ENCODE results near the gene C2orf49. TPM values are rescaled to one million over a fixed set of nuclear protein-coding genes. Genes with fewer than 3 reads are reported as not detected.
A peak's percentile ranks its signal among the peaks of the same experiment; 100 is the strongest.

C2orf49 gene
- total RNA-seq, 1 donor from 2014 or later, result 19.3 TPM

DNA sequence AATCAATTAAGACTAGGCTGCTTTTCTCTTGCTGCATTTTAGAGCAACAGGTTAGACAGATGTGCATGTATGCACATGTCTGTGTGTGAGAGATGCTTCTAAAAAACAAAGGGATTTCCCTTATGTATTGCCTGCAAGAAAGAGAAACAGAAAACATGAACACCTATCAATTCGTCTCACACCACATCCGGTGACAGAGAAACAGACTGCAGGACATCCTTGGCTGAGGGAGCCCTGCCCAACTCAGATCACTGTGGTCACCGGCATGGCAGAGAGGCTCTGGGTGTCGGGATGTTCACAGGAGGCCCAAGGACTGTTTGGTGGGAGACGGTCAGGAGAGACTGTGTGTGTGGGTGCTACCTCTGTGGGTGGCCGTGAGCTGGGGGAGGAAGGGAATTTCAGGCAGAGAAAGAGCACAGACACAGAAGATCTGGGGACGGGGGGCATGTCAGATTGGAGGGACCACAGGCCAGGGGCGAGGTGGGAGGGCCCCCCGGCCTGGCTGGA lies 36.6 kb downstream of the C2orf49 start:
- DNase-seq (ENCODE audit: extremely low spot score, unreplicated experiment), result no peak

GRCh38 chr2:105375001-105375561 lies 37.7 kb downstream of the C2orf49 start:
- Mint-ChIP-seq H3K4me3 (ENCODE audit: unreplicated experiment) (no peak overlapping the region), H3K9me3 (ENCODE audit: unreplicated experiment) (no peaks in the 10 kb centered on the region), H3K4me1 (ENCODE audit: unreplicated experiment) (peaks cover 81% of the 10 kb centered on the region), H3K27ac (ENCODE audit: unreplicated experiment) (peak overlapping the region; percentile 27), H3K27me3 (ENCODE audit: unreplicated experiment) (no peaks in the 10 kb centered on the region), H3K36me3 (ENCODE audit: unreplicated experiment) (peaks cover 63% of the 10 kb centered on the region)
- DNase-seq (ENCODE audit: extremely low spot score, unreplicated experiment), result no peak
- TF ChIP-seq CTCF (IDR thresholded peaks at IDR 0.05), result no peak

More for the DNA sequence above, 36.6 kb downstream of the C2orf49 start:
- Mint-ChIP-seq H3K27ac (ENCODE audit: unreplicated experiment) (peak overlapping the region; percentile 21), H3K36me3 (ENCODE audit: unreplicated experiment) (peaks cover 62% of the 10 kb centered on the region), H3K27me3 (ENCODE audit: unreplicated experiment) (no peaks in the 10 kb centered on the region), H3K9me3 (ENCODE audit: unreplicated experiment) (no peaks in the 10 kb centered on the region), H3K4me1 (ENCODE audit: unreplicated experiment) (peaks cover 79% of the 10 kb centered on the region), H3K4me3 (ENCODE audit: unreplicated experiment) (no peak overlapping the region)
- no peak for TF ChIP-seq CTCF (IDR thresholded peaks at IDR 0.05)

DNA sequence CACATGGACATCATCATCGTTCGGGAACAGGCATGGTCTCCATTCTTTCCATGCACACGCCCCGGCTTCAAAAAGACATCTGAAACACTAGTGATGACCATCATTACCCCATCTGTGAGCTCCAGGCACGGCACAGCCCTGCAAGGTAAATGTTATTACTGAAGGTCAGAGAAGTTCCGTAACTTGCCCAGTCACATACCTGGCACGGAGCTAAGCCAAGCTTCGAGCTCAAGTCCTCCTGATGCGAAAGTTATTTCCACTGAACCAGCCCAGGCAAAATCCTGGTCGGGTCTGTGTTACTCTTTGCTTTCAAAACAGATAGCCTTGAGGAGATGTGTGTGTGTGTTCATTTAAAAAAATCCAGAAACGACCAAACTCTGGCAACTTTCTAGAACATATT lies 38.7 kb downstream of the C2orf49 start:
- peaks cover 89% of the 10 kb centered on the region for H3K4me1 Mint-ChIP-seq (ENCODE audit: unreplicated experiment)
- peaks cover 61% of the 10 kb centered on the region for H3K36me3 Mint-ChIP-seq (ENCODE audit: unreplicated experiment)
- TF ChIP-seq CTCF (IDR thresholded peaks at IDR 0.05), result no peak
- no peak for DNase-seq (ENCODE audit: extremely low spot score, unreplicated experiment)
- H3K27me3 Mint-ChIP-seq (ENCODE audit: unreplicated experiment), result no peaks in the 10 kb centered on the region
- no peaks in the 10 kb centered on the region for H3K9me3 Mint-ChIP-seq (ENCODE audit: unreplicated experiment)
- H3K27ac Mint-ChIP-seq (ENCODE audit: unreplicated experiment), result no peak overlapping the region
- H3K4me3 Mint-ChIP-seq (ENCODE audit: unreplicated experiment), result no peak overlapping the region

- peaks cover 61% of the 10 kb centered on the region for H3K36me3 Mint-ChIP-seq (ENCODE audit: unreplicated experiment)
- TF ChIP-seq CTCF (IDR thresholded peaks at IDR 0.05), result no peak
- peak overlapping the region; percentile 32 for H3K27ac Mint-ChIP-seq (ENCODE audit: unreplicated experiment)
- H3K4me3 Mint-ChIP-seq (ENCODE audit: unreplicated experiment), result no peak overlapping the region
- DNase-seq (ENCODE audit: extremely low spot score, unreplicated experiment), result no peak
- H3K9me3 Mint-ChIP-seq (ENCODE audit: unreplicated experiment), result no peaks in the 10 kb centered on the region
- H3K27me3 Mint-ChIP-seq (ENCODE audit: unreplicated experiment), result no peaks in the 10 kb centered on the region
- peaks cover 89% of the 10 kb centered on the region for H3K4me1 Mint-ChIP-seq (ENCODE audit: unreplicated experiment)
Measured at GRCh38 chr2:105376789-105377240, 39.5 kb downstream of the C2orf49 start.

- H3K4me1 Mint-ChIP-seq (ENCODE audit: unreplicated experiment), result peaks cover 89% of the 10 kb centered on the region
- no peaks in the 10 kb centered on the region for H3K27me3 Mint-ChIP-seq (ENCODE audit: unreplicated experiment)
- H3K9me3 Mint-ChIP-seq (ENCODE audit: unreplicated experiment), result no peaks in the 10 kb centered on the region
- peak overlapping the region; percentile 15 for H3K27ac Mint-ChIP-seq (ENCODE audit: unreplicated experiment)
- DNase-seq (ENCODE audit: extremely low spot score, unreplicated experiment), result no peak
- peaks cover 63% of the 10 kb centered on the region for H3K36me3 Mint-ChIP-seq (ENCODE audit: unreplicated experiment)
- H3K4me3 Mint-ChIP-seq (ENCODE audit: unreplicated experiment), result no peak overlapping the region
- peak; percentile 32 for TF ChIP-seq CTCF (IDR thresholded peaks at IDR 0.05)
Measured at GRCh38 chr2:105377871-105378270, 40.5 kb downstream of the C2orf49 start.
